ENCODE data around the gene BAHD1. TPM values are rescaled to one million over a fixed set of nuclear protein-coding genes. Genes with fewer than 3 reads are reported as not detected.

BAHD1 gene
- total RNA-seq, 1 experiment from 2014 or later, result 10.3 TPM

GRCh38 chr15:40512440-40512839 lies 71.7 kb downstream of the BAHD1 start:
- H3K9ac ChIP-seq (ENCODE audit: low read length), result no peak overlapping the region
- no peak for DNase-seq
- H3K27ac ChIP-seq (ENCODE audit: low read length), result no peak overlapping the region
- H3K4me2 ChIP-seq (ENCODE audit: low read depth, low read length, poor library complexity, severe bottlenecking), result peak overlapping the region; percentile 82
- no peak overlapping the region for H3K4me3 ChIP-seq (ENCODE audit: low read length)
- H3K79me2 ChIP-seq (ENCODE audit: low read length), result no peaks in the 10 kb centered on the region
- H2AFZ ChIP-seq (ENCODE audit: low read length), result peak overlapping the region; percentile 84; the same call in 1 of the 2 replicates
- H3K4me1 ChIP-seq (ENCODE audit: low read length), result peaks cover 17% of the 10 kb centered on the region
- H3K36me3 ChIP-seq (ENCODE audit: insufficient read depth, low read length), result no peaks in the 10 kb centered on the region
- H4K20me1 ChIP-seq (ENCODE audit: insufficient read depth, low read depth, low read length), result no peaks in the 10 kb centered on the region
- no peaks in the 10 kb centered on the region for H3K9me2 ChIP-seq (replicated peaks; ENCODE audit: insufficient read depth, low read length)
- no peaks in the 10 kb centered on the region for H3K9me3 ChIP-seq (ENCODE audit: low read length)
- no peaks in the 10 kb centered on the region for H3K27me3 ChIP-seq (ENCODE audit: low read length)

DNA sequence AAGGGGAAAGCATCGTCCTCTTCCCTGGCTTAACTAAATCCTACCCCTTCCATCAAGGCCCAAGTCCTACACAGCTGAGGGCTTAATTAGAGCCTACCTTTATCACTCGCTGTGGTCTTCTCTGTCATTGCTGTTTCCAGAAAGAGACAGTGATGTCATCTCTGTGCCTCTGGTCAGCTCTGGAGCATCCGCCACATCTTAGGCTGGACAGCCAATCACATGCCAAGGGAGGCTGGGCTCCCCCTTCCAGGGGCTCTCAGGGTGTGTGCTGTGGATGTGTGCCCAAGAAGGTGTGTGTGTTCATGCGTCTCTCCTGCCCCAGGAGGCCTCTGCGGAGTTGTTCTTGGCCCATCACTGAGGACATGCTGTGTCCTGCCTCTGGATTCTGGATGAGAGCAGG lies 72.9 kb downstream of the BAHD1 start:
- H3K4me3 ChIP-seq (ENCODE audit: low read length), result no peak overlapping the region
- no peaks in the 10 kb centered on the region for H3K9me2 ChIP-seq (replicated peaks; ENCODE audit: insufficient read depth, low read length)
- H3K27me3 ChIP-seq (ENCODE audit: low read length), result no peaks in the 10 kb centered on the region
- H3K9ac ChIP-seq (ENCODE audit: low read length), result no peak overlapping the region
- no peak overlapping the region for H3K4me2 ChIP-seq (ENCODE audit: low read depth, low read length, poor library complexity, severe bottlenecking)
- no peaks in the 10 kb centered on the region for H3K9me3 ChIP-seq (ENCODE audit: low read length)
- no peak overlapping the region for H3K27ac ChIP-seq (ENCODE audit: low read length)
- no peak overlapping the region for H2AFZ ChIP-seq (ENCODE audit: low read length)
- no peaks in the 10 kb centered on the region for H3K36me3 ChIP-seq (ENCODE audit: insufficient read depth, low read length)
- DNase-seq, result no peak
- no peaks in the 10 kb centered on the region for H3K79me2 ChIP-seq (ENCODE audit: low read length)
- H4K20me1 ChIP-seq (ENCODE audit: insufficient read depth, low read depth, low read length), result no peaks in the 10 kb centered on the region
- peaks cover 17% of the 10 kb centered on the region for H3K4me1 ChIP-seq (ENCODE audit: low read length)

- no peaks in the 10 kb centered on the region for H3K27me3 ChIP-seq (ENCODE audit: low read length)
- DNase-seq, result no peak
These were observed 75.6 kb downstream of the BAHD1 start for GRCh38 chr15:40516322-40516721.

More at GRCh38 chr15:40516322-40516721, 75.6 kb downstream of the BAHD1 start:
- no peaks in the 10 kb centered on the region for H3K9me2 ChIP-seq (replicated peaks; ENCODE audit: insufficient read depth, low read length)
- H3K79me2 ChIP-seq (ENCODE audit: low read length), result no peaks in the 10 kb centered on the region
- no peaks in the 10 kb centered on the region for H3K9me3 ChIP-seq (ENCODE audit: low read length)
- H3K4me2 ChIP-seq (ENCODE audit: low read depth, low read length, poor library complexity, severe bottlenecking), result no peak overlapping the region
- no peak overlapping the region for H3K27ac ChIP-seq (ENCODE audit: low read length)
- H3K4me1 ChIP-seq (ENCODE audit: low read length), result peaks cover 26% of the 10 kb centered on the region
- H3K36me3 ChIP-seq (ENCODE audit: insufficient read depth, low read length), result no peaks in the 10 kb centered on the region
- no peak overlapping the region for H3K4me3 ChIP-seq (ENCODE audit: low read length)
- no peaks in the 10 kb centered on the region for H4K20me1 ChIP-seq (ENCODE audit: insufficient read depth, low read depth, low read length)
- H2AFZ ChIP-seq (ENCODE audit: low read length), result no peak overlapping the region
- H3K9ac ChIP-seq (ENCODE audit: low read length), result no peak overlapping the region

Other genes starting within 250 kb of the BAHD1 start
- gene PAK6, start 201.9 kb upstream of the BAHD1 start, total RNA-seq (2014; rRNA removed; shearing (Covaris generic); ENCODE audit: low replicate concordance), result 0.45 and 0.69 TPM in 2 replicates
- not detected in 2 replicates for gene ANKRD63, start 157.9 kb upstream of the BAHD1 start, total RNA-seq (2014; rRNA removed; shearing (Covaris generic); ENCODE audit: low replicate concordance)
- 4.3 and 8.7 TPM in 2 replicates for gene PLCB2, start 133.0 kb upstream of the BAHD1 start, total RNA-seq (2014; rRNA removed; shearing (Covaris generic); ENCODE audit: low replicate concordance)
- 5.8 and 9.2 TPM in 2 replicates for gene INAFM2, start 117.3 kb upstream of the BAHD1 start, total RNA-seq (2014; rRNA removed; shearing (Covaris generic); ENCODE audit: low replicate concordance)
- 1.2 and 3.1 TPM in 2 replicates for gene CCDC9B, start 100.0 kb upstream of the BAHD1 start, total RNA-seq (2014; rRNA removed; shearing (Covaris generic); ENCODE audit: low replicate concordance)
- not detected in 2 replicates for gene PHGR1, start 89.9 kb upstream of the BAHD1 start, total RNA-seq (2014; rRNA removed; shearing (Covaris generic); ENCODE audit: low replicate concordance)
- gene DISP2, start 82.7 kb upstream of the BAHD1 start, total RNA-seq (2014; rRNA removed; shearing (Covaris generic); ENCODE audit: low replicate concordance), result 0.07 and 2.6 TPM in 2 replicates
- gene KNSTRN, start 58.2 kb upstream of the BAHD1 start, total RNA-seq (2014; rRNA removed; shearing (Covaris generic); ENCODE audit: low replicate concordance), result 34.5 and 43.1 TPM in 2 replicates
- 38.1 and 56.4 TPM in 2 replicates for gene IVD, start 35.2 kb upstream of the BAHD1 start, total RNA-seq (2014; rRNA removed; shearing (Covaris generic); ENCODE audit: low replicate concordance)
- gene CHST14, start 30.0 kb downstream of the BAHD1 start, total RNA-seq (2014; rRNA removed; shearing (Covaris generic); ENCODE audit: low replicate concordance), result 8.4 and 11.6 TPM in 2 replicates
- 21.8 and 25.3 TPM in 2 replicates for gene CCDC32, start 124.1 kb downstream of the BAHD1 start, total RNA-seq (2014; rRNA removed; shearing (Covaris generic); ENCODE audit: low replicate concordance)
- 13.6 and 33.0 TPM in 2 replicates for gene RPUSD2, start 128.3 kb downstream of the BAHD1 start, total RNA-seq (2014; rRNA removed; shearing (Covaris generic); ENCODE audit: low replicate concordance)
- 17.4 and 25.8 TPM in 2 replicates for gene KNL1, start 153.3 kb downstream of the BAHD1 start, total RNA-seq (2014; rRNA removed; shearing (Covaris generic); ENCODE audit: low replicate concordance)